ENCODE data around the gene SLC27A5.

The SLC27A5 gene, protein sequence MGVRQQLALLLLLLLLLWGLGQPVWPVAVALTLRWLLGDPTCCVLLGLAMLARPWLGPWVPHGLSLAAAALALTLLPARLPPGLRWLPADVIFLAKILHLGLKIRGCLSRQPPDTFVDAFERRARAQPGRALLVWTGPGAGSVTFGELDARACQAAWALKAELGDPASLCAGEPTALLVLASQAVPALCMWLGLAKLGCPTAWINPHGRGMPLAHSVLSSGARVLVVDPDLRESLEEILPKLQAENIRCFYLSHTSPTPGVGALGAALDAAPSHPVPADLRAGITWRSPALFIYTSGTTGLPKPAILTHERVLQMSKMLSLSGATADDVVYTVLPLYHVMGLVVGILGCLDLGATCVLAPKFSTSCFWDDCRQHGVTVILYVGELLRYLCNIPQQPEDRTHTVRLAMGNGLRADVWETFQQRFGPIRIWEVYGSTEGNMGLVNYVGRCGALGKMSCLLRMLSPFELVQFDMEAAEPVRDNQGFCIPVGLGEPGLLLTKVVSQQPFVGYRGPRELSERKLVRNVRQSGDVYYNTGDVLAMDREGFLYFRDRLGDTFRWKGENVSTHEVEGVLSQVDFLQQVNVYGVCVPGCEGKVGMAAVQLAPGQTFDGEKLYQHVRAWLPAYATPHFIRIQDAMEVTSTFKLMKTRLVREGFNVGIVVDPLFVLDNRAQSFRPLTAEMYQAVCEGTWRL

DNA sequence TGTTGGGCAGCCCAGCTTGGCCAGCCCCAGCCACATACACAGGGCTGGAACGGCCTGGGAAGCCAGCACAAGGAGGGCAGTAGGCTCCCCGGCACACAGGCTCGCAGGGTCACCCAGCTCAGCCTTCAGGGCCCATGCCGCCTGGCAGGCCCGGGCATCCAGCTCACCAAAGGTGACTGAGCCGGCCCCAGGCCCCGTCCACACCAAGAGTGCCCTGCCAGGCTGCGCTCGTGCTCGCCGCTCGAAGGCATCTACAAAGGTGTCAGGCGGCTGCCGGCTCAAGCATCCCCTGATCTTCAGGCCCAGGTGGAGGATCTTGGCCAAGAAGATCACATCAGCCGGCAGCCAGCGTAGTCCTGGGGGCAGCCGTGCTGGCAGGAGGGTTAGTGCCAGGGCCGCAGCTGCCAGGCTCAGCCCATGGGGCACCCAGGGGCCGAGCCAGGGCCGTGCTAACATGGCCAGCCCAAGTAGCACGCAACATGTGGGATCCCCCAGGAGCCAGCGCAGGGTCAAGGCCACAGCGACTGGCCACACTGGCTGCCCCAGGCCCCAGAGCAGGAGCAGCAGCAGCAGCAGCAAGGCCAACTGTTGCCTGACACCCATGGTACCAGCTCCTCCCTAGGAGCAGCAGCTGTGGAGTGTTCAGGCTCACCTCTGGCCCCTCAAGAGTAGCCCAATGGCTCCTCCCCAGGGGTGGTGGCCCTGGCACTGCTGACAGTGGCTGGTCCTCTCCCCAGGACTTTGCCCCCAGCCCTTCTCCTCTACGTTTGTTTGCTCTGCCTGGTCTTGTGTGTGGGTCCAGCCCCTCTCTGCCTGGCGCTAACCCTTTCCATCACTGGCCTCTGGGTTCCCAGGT lies at the start of gene SLC27A5:
Gene SLC27A5 (minus strand): TSS at position 640 of the 856 bp plus-strand sequence. CDS start 37 bp downstream, at position 603.
- H3K4me3 ChIP-seq (replicated peaks; ENCODE audit: low read depth, low read length), result no peak within 1 kb of the TSS
- TF ChIP-seq, protein P1, sequence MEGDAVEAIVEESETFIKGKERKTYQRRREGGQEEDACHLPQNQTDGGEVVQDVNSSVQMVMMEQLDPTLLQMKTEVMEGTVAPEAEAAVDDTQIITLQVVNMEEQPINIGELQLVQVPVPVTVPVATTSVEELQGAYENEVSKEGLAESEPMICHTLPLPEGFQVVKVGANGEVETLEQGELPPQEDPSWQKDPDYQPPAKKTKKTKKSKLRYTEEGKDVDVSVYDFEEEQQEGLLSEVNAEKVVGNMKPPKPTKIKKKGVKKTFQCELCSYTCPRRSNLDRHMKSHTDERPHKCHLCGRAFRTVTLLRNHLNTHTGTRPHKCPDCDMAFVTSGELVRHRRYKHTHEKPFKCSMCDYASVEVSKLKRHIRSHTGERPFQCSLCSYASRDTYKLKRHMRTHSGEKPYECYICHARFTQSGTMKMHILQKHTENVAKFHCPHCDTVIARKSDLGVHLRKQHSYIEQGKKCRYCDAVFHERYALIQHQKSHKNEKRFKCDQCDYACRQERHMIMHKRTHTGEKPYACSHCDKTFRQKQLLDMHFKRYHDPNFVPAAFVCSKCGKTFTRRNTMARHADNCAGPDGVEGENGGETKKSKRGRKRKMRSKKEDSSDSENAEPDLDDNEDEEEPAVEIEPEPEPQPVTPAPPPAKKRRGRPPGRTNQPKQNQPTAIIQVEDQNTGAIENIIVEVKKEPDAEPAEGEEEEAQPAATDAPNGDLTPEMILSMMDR (IDR thresholded peaks at IDR 0.05; ENCODE audit: low read depth, low read length, missing control alignments), result no peak
- DNase-seq (ENCODE audit: extremely low read depth, low read depth), result no peak

DNA sequence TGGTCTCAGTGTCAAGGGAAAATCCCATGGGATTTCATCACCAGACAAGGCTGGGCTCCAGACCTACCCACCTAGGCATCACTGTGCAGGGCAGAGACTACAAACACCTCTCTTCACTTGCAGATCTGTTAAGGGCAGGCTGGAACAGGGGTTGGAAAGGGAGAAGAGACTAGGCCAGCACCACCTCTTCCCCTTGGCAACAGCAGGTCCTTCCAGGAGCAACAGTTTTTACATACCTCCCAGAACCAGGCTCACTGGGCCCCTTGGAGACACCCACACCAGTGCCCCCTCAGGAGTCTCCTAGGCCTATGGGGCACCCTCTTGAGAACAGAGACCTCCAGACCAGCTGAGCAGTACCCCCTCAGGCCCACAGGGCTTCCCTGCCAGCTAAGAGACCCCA lies 49.1 kb upstream of the SLC27A5 start:
- TF ChIP-seq, protein P1 (IDR thresholded peaks at IDR 0.05; ENCODE audit: low read depth, low read length, missing control alignments), result no peak
- no peak overlapping the region for H3K4me3 ChIP-seq (replicated peaks; ENCODE audit: low read depth, low read length)
- DNase-seq (ENCODE audit: extremely low read depth, low read depth), result no peak

DNA sequence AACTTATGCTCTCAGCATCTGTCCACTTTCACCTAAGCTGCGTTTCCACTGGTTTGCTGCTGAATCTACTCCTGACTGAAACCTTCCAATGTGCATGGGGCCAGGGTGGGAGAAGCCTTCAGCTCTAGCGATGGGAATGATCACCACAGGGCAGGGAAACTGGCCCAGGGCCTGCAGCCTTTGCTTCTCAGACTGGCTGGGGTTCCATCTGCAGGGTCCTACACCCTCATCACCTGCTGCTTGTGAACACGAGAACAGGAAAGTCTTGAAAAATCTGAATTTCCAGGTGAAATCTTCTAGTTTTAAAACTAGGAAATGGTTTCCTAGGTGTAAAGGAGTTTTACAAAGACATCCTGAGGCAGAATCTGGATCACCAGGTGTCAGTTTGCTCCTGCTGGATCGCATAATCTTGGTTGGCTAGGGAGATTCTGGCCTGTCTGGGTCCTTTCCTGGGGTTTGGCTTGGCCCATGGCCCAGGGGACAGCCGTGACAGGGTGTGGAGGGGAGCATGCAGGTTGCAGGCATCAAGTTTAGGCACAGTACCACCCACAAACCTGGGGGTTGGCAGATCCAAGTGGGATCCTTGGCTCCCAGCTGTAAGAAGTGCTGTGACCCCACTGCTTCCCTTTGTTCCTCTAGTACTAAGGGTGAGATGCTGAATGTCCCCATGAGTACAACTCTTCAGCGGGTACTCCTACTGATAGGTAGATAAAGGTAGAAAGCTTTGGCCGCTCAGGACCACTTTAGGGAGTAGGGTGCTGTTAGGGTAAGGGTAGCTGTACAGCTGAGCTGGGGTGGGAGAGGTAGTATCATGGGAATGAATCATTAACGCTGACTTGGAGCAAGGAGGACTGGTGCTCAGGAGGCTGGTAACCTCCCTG lies 48.5 kb upstream of the SLC27A5 start:
- peak overlapping the region; percentile 80 for H3K4me3 ChIP-seq (replicated peaks; ENCODE audit: low read depth, low read length)
- no peak for DNase-seq (ENCODE audit: extremely low read depth, low read depth)

DNA sequence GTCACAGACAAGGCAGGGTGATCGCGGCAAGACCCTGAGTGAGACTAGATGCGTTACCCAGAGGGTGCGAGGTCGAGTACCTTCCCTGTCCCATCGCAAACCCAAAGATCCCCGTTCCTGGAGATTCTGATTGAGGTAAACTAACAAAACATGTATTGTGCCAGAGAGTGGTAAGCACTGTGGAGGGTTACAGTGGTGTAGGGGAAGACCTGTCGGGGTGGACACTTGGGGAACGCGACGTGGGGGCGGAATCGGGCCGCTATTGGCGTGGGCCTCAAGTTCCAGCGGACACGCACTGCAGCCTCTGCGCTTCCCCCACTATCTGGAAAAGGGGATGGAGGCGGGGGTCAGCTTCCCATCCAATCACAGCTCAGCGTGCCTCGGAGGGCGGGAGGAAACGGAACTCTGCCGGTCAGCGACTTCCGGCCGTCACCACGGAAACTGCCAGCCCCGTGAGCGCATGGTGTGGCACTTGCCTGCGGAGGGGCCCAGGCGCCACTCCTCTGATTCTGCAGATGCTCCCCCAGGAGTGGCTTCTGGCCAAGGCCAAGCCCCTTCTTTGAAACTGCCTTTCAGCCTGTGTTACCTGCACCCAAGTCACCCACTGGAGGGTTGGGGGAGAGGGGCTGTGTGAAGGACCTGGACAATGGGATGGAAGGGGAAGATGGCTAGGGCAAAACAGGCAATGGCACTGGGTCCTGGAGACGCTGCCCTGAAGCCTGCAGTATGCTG lies 47.6 kb upstream of the SLC27A5 start:
- peak overlapping the region; percentile 80 for H3K4me3 ChIP-seq (replicated peaks; ENCODE audit: low read depth, low read length)
- TF ChIP-seq, protein P1 (IDR thresholded peaks at IDR 0.05; ENCODE audit: low read depth, low read length, missing control alignments), result no peak
- DNase-seq (ENCODE audit: extremely low read depth, low read depth), result peak; percentile 84

More for the DNA sequence above, 48.5 kb upstream of the SLC27A5 start:
- TF ChIP-seq, protein P1 (IDR thresholded peaks at IDR 0.05; ENCODE audit: low read depth, low read length, missing control alignments), result no peak

DNA sequence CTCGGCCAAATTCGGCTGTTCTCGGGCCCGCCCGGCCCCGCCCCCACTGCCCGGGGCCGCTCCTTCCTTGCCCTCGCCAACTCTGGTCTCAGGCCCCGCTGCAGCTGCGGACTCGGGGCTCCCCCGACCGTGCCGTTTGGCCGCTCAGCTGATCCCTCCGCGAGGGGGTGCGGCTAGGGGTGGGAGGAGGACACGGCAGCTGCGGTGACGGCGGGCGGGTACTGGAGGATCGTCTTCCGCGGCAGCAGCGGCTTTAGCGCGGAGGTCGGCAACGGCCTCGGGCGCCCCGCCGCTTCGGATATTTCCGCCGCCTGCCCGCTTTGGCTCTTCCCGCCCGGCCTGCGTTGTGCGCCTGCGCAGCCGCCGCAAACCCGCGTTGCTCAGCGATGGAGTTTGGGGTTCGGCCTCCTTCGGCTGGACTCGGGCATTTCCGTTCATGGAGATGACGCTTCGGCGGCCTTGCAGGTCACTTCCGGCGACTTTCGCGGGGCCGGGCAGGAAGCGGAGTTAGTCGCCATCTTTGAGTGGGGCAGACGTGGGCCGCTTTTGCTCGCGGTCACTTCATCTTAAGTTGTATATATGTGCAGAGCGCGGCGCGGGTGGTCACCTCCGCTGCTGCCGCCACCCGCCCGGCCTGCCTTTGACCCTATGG lies 47.0 kb upstream of the SLC27A5 start:
- H3K4me3 ChIP-seq (replicated peaks; ENCODE audit: low read depth, low read length), result peak overlapping the region; percentile 80
- TF ChIP-seq, protein P1 (IDR thresholded peaks at IDR 0.05; ENCODE audit: low read depth, low read length, missing control alignments), result no peak
- DNase-seq (ENCODE audit: extremely low read depth, low read depth), result peak; percentile 95

All from HFF-Myc (cell line).